ENCODE results near the gene RGS19. TPM values are rescaled to one million over a fixed set of nuclear protein-coding genes. Genes with fewer than 3 reads are reported as not detected.
"Not testable (repeated sequence)": the region's sequence is repeated elsewhere in the genome, so short reads cannot be mapped to it uniquely, and the experiment has no call there.

RGS19 gene
- total and polyA plus RNA-seq, 2 of the 8 experiments (the other 6 are each of a cell fraction or from before 2014, with no cell fraction given) = 12.7 to 16.8 TPM

GRCh38 chr20:64088586-64088985 lies 9.3 kb upstream of the RGS19 start:
- H3K4ac ChIP-seq (replicated peaks; ENCODE audit: insufficient read length, low read depth, low read length); H4K91ac ChIP-seq (replicated peaks; ENCODE audit: insufficient read length, low read length); H2BK5ac ChIP-seq (ENCODE audit: low read depth, low read length); POLR2A ChIA-PET (ENCODE audit: partially characterized antibody); H3K9me3 ChIP-seq (ENCODE audit: insufficient read depth in 2 of 2, low read depth in 1 of 2, low read length in 1 of 2); H3K23me2 ChIP-seq (ENCODE audit: low read depth, low read length); H3K79me1 ChIP-seq (ENCODE audit: low read depth, low read length); H3K36me3 ChIP-seq (ENCODE audit: control insufficient read depth in 2 of 4, insufficient read depth in 4 of 4, low read length in 3 of 4); H2BK120ac ChIP-seq (replicated peaks; ENCODE audit: low read depth, low read length); H2BK20ac ChIP-seq (ENCODE audit: low read length); H2AK5ac ChIP-seq (ENCODE audit: low read depth, low read length); H3K9ac ChIP-seq (replicated peaks in 1 of 4; ENCODE audit: extremely low read depth in 1 of 4, low read depth in 3 of 4, low read length in 3 of 4); H3K14ac ChIP-seq (ENCODE audit: insufficient read length); H3K4me2 ChIP-seq (ENCODE audit: insufficient read depth in 1 of 2, low read depth in 2 of 2, low read length in 2 of 2); FAIRE-seq; H4K20me1 ChIP-seq (replicated peaks in 1 of 2; ENCODE audit: control insufficient read depth in 1 of 2, insufficient read depth in 2 of 2, low read length in 2 of 2); H3K18ac ChIP-seq (ENCODE audit: extremely low read depth, low read length); H2AFZ ChIP-seq (ENCODE audit: low read length); H3K56ac ChIP-seq (replicated peaks; ENCODE audit: insufficient read length, low read depth, low read length); H3K23ac ChIP-seq (ENCODE audit: insufficient read length); H3K27ac ChIP-seq (ENCODE audit: low read depth, low read length); H4K8ac ChIP-seq (ENCODE audit: extremely low read depth, insufficient read depth, low read length); H2BK15ac ChIP-seq (ENCODE audit: low read length); H4K5ac ChIP-seq (ENCODE audit: insufficient read length, low read depth, low read length); H3K79me2 ChIP-seq (ENCODE audit: control insufficient read depth in 1 of 2, insufficient read depth in 2 of 2, low read length in 2 of 2); DNase-seq (ENCODE audit: low read depth in 1 of 2, low spot score in 2 of 2); H2BK12ac ChIP-seq (ENCODE audit: low read depth, low read length); H3K4me3 ChIP-seq (ENCODE audit: extremely low read depth in 1 of 4, insufficient read depth in 2 of 4, low read depth in 3 of 4, low read length in 4 of 4): not testable (repeated sequence)
- Histone ChIP-seq H3K4me1 (replicated peaks in 1 of 4; ENCODE audit: control insufficient read depth in 3 of 4, insufficient read depth in 4 of 4, low read length in 3 of 4) (peaks cover 4 to 12% (median 8%) of the 10 kb centered on the region in 4 experiments), H3K27me3 (replicated peaks in 1 of 4; ENCODE audit: control insufficient read depth in 3 of 4, extremely low read depth in 1 of 4, insufficient read depth in 3 of 4, low read length in 3 of 4) (peaks cover 5 to 29% (median 21%) of the 10 kb centered on the region in 4 experiments)
- CTCF ChIA-PET (ENCODE audit: partially characterized antibody) = interaction anchor here (1.4 to 13.0 kb wide), 3 partner anchors 10 to 29 kb away, joined by 3 to 144 read pairs (median 5); no protein-coding TSS in a partner anchor

GRCh38 chr20:64087226-64087825 lies 8.0 kb upstream of the RGS19 start:
- H3K4me3 ChIP-seq (ENCODE audit: extremely low read depth in 1 of 4, insufficient read depth in 2 of 4, low read depth in 3 of 4, low read length in 4 of 4); H3K23ac ChIP-seq (ENCODE audit: insufficient read length); H2BK15ac ChIP-seq (ENCODE audit: low read length); H2BK120ac ChIP-seq (replicated peaks; ENCODE audit: low read depth, low read length); H3K18ac ChIP-seq (ENCODE audit: extremely low read depth, low read length); H3K56ac ChIP-seq (replicated peaks; ENCODE audit: insufficient read length, low read depth, low read length); H4K91ac ChIP-seq (replicated peaks; ENCODE audit: insufficient read length, low read length); H3K9ac ChIP-seq (replicated peaks in 1 of 4; ENCODE audit: extremely low read depth in 1 of 4, low read depth in 3 of 4, low read length in 3 of 4); H2BK12ac ChIP-seq (ENCODE audit: low read depth, low read length); H3K14ac ChIP-seq (ENCODE audit: insufficient read length); H3K27ac ChIP-seq (ENCODE audit: low read depth, low read length); H3K4me2 ChIP-seq (ENCODE audit: insufficient read depth in 1 of 2, low read depth in 2 of 2, low read length in 2 of 2); H4K20me1 ChIP-seq (replicated peaks in 1 of 2; ENCODE audit: control insufficient read depth in 1 of 2, insufficient read depth in 2 of 2, low read length in 2 of 2); H2BK5ac ChIP-seq (ENCODE audit: low read depth, low read length); H2BK20ac ChIP-seq (ENCODE audit: low read length); H3K9me3 ChIP-seq (ENCODE audit: insufficient read depth in 2 of 2, low read depth in 1 of 2, low read length in 1 of 2); H3K79me2 ChIP-seq (ENCODE audit: control insufficient read depth in 1 of 2, insufficient read depth in 2 of 2, low read length in 2 of 2); H3K79me1 ChIP-seq (ENCODE audit: low read depth, low read length); H4K8ac ChIP-seq (ENCODE audit: extremely low read depth, insufficient read depth, low read length); H2AK5ac ChIP-seq (ENCODE audit: low read depth, low read length); H4K5ac ChIP-seq (ENCODE audit: insufficient read length, low read depth, low read length); H2AFZ ChIP-seq (ENCODE audit: low read length); FAIRE-seq; H3K4ac ChIP-seq (replicated peaks; ENCODE audit: insufficient read length, low read depth, low read length); DNase-seq (ENCODE audit: low read depth in 1 of 2, low spot score in 2 of 2); H3K36me3 ChIP-seq (ENCODE audit: control insufficient read depth in 2 of 4, insufficient read depth in 4 of 4, low read length in 3 of 4); POLR2A ChIA-PET (ENCODE audit: partially characterized antibody): not testable (repeated sequence)
- Histone ChIP-seq H3K4me1 (replicated peaks in 1 of 4; ENCODE audit: control insufficient read depth in 3 of 4, insufficient read depth in 4 of 4, low read length in 3 of 4) (peaks cover 4 to 18% (median 13%) of the 10 kb centered on the region in 4 experiments), H3K23me2 (ENCODE audit: low read depth, low read length) (peaks cover 12% of the 10 kb centered on the region; the same call in 1 of the 2 replicates), H3K27me3 (replicated peaks in 1 of 4; ENCODE audit: control insufficient read depth in 3 of 4, extremely low read depth in 1 of 4, insufficient read depth in 3 of 4, low read length in 3 of 4) (peaks cover 5 to 38% (median 29%) of the 10 kb centered on the region in 4 experiments)
- CTCF ChIA-PET (ENCODE audit: partially characterized antibody) = interaction anchor here (4.9 to 13.0 kb wide), 3 partner anchors 13 to 32 kb away, joined by 41 to 144 read pairs (median 139); partner anchors contain the start of genes SOX18 and TCEA2
- 97% methylated on average over 5 of the region's 36 CpGs; no CpG with 5 or more reads in 1 of the 2 experiments for WGBS, 2 experiments (ENCODE audit: extremely low coverage in 1 of 2, insufficient coverage in 1 of 2, insufficient read length in 1 of 2, insufficient replicate concordance in 2 of 2, low coverage in 1 of 2, low lambda C conversion rate in 2 of 2, missing lambda C conversion rate in 1 of 2)
